H1 (cell line): Measurements from ENCODE around the gene RUBCN.
"Not testable (repeated sequence)": the region's sequence is repeated elsewhere in the genome, so short reads cannot be mapped to it uniquely, and the experiment has no call there.

Source experiments
- BRCA1 ChIP-seq: IDR thresholded peaks from 2 replicates; pipeline ENCODE4 v1.6.1; 2012; ENCODE audit warnings: low read depth, low read length, improper control_type of control experiment
- CBX5 ChIP-seq: fragments of 300-800, 300-1000 bp; sonication (generic); IDR thresholded peaks from 2 replicates; pipeline ENCODE4 v1.7.1; 2016; ENCODE audit warnings: antibody characterized with exemption, low read length, low read depth
- FOSL1 ChIP-seq: IDR thresholded peaks from 2 replicates; pipeline ENCODE4 v1.6.1; 2011; ENCODE audit warnings: mild to moderate bottlenecking, low read depth, low read length, moderate library complexity; ENCODE audit not compliant: insufficient read depth
- GABPA ChIP-seq: IDR thresholded peaks from 2 replicates; pipeline ENCODE4 v1.6.1; 2011; ENCODE audit warnings: mild to moderate bottlenecking, low read length, moderate library complexity, borderline replicate concordance; ENCODE audit not compliant: insufficient read depth
- POLR2A ChIP-seq, 2 experiments: IDR thresholded peaks; 1 replicate in 1 of 2; 2 replicates in 1 of 2; pipeline ENCODE4 v1.6.1; 2011; ENCODE audit warnings: low read depth in 2 of 2, low read length in 2 of 2, mild to moderate bottlenecking in 2 of 2; ENCODE audit errors: control extremely low read depth in 1 of 2
- SP1 ChIP-seq: IDR thresholded peaks from 2 replicates; pipeline ENCODE4 v1.6.1; 2011; ENCODE audit warnings: low read depth, low read length

DNA sequence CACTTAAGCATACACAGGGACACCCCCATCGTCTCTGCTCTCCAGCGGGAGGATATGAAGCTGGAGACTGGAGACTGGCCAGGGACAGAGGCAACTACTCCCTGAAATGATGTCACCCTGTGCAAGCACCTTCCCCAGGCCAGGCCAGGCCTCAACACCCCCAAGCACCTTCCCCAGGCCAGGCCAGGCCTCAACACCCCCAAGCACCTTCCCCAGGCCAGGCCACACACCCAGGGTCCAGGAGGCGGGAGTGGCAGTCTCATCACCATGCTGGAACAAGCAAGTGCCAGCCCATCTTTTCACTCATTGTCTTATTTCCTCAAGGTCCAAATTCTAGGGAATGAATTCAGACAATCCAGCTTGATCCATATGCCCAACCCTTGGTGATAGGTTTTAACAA lies 69.4 kb downstream of the RUBCN start:
- not testable (repeated sequence) for TF ChIP-seq BRCA1; SP1; FOSL1; POLR2A (IDR thresholded peaks at IDR 0.05; ENCODE audit: control extremely low read depth in 1 of 2, low read depth in 2 of 2, low read length in 2 of 2); GABPA; CBX5
